Kidney glomerular epithelial cell (primary cell): ENCODE measurements around the gene ATP1B2.

Experiments used
- DNase-seq: peaks from one replicate; lab custom pipeline; 2025; lab: John Stamatoyannopoulos, UW

The ATP1B2 gene

DNA sequence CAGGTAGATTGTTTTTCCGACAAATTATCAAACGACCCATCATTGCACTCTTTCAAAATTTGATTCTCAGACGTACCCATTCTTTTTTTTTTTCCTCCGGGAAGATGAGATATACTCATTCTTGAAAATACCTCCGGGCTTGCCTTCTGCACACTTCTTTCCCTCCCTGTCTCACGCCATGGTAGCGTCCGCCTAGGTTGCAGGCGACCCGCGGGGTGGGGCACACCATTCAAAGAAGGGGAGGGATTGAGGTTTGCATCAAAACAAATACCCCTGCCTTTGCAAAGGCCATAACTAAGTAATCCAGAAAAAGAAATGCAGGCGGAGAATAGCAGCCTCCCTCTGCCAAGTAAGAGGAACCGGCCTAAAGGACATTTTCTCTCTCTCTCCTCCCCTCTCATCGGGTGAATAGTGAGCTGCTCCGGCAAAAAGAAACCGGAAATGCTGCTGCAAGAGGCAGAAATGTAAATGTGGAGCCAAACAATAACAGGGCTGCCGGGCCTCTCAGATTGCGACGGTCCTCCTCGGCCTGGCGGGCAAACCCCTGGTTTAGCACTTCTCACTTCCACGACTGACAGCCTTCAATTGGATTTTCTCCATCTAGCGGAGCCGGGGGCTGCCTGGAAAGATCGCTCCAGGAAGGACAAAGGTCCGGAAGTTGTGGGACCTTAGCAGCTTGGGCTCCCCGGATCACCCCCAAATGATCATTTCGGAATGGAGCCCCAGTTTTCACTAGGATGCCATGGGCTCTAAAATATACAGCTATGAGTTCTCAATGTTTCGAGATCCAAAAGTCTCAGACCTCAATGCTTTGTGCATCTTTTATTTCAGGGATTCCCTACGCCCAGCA is 35.7 kb downstream of the ATP1B2 start:
- DNase-seq = peak; percentile 90

DNA sequence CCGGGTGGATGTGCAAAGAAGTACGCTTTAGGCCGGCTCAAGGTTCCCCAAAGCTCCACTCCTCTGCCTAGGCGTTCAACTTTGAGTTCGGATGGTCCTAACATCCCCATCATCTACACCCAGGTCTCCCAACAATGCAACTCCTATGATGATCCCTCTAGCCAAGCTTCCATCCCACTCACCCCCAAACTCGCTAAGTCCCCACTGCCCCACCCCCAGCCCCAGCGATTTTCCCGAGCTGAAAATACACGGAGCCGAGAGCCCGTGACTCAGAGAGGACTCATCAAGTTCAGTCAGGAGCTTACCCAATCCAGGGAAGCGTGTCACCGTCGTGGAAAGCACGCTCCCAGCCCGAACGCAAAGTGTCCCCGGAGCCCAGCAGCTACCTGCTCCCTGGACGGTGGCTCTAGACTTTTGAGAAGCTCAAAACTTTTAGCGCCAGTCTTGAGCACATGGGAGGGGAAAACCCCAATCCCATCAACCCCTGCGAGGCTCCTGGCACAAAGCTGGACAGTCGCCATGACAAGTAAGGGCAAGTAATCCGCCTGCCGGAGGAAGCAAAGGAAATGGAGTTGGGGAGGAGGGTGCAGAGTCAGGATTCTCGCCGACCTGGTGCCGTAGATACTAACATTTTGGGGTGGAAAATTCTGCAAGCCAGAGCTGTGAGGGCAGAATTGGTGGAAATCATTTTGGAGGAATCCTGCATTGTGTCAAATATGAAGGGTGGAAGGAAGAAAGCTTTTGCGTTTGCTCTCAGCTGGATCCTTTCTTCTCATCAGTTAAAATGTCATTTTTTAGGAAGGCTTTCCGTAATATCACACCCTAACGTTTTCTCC is 36.6 kb downstream of the ATP1B2 start, which contains the start of gene TP53:
TSS of gene TP53 (minus strand) at position 419 of the 836 bp plus-strand sequence. CDS start 10,896 bp downstream, outside the sequence.
- DNase-seq = peak; percentile 93

GRCh38 chr17:7687908-7688807 is 37.4 kb downstream of the ATP1B2 start, which contains the start of gene WRAP53:
Gene WRAP53, plus strand, starts transcription at chr17:7688477. Its CDS starts 172 bp downstream, at chr17:7688649.
- peak; percentile 99 for DNase-seq

GRCh38 chr17:7688808-7689316 is 38.1 kb downstream of the ATP1B2 start:
- no peak for DNase-seq

- DNase-seq = no peak
Measured at GRCh38 chr17:7695586-7695985, 44.9 kb downstream of the ATP1B2 start.

DNA sequence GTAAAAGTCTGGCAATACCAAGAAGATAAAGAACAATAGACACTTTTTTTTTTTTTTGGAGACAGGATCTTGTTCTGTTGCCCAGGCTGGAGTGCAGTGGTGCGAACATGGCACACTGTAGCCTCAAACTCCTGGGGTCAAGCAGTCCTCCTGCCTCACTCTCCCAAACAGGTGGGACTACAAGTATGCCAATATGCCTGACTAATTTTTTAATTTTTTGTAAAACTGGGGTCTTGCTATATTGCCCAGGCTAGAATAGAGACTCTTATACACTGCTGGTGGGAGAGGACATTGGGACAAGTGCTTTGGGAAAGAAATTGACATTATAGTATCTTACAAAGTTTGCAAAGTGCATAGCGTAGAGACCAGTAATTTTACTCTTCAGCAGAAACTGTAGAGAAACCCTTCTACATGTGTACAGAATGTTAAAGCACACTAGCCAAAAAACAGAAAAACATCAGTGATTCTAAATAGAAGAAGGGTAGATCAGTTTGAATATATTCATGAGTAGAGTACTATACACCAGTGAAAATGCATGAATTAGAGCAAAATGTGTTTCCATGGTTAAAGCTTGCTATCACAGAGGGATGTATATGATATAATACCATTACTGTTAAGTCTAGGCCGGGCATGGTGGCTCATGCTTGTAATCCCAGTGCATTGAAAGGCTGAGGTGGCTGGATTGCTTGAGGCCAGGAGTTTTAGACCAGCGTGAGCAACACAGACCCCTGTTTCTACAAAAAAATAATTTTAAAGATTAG is 47.3 kb downstream of the ATP1B2 start:
- no peak for DNase-seq

DNA sequence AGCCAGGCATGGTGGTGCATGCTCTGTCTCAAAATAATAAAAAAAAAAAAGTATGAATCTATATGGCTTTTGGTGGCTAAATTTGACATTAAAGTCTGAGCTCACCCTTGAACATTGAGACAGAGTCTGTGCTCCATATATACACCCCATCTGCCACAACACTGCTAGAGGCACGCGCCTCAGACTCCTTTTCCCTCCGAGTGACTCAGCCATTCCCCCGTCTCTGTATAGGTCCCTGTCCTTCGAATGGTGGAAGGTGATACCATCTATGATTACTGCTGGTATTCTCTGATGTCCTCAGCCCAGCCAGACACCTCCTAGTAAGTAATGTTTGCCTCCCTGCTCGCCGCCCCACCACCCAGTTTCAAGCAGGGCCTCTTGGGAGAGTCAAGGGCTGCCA is 49.8 kb downstream of the ATP1B2 start:
- DNase-seq = no peak

- no peak for DNase-seq
Measured at GRCh38 chr17:7701681-7702080, 51.0 kb downstream of the ATP1B2 start.

GRCh38 chr17:7702776-7703175 is 52.0 kb downstream of the ATP1B2 start:
- no peak for DNase-seq

DNA sequence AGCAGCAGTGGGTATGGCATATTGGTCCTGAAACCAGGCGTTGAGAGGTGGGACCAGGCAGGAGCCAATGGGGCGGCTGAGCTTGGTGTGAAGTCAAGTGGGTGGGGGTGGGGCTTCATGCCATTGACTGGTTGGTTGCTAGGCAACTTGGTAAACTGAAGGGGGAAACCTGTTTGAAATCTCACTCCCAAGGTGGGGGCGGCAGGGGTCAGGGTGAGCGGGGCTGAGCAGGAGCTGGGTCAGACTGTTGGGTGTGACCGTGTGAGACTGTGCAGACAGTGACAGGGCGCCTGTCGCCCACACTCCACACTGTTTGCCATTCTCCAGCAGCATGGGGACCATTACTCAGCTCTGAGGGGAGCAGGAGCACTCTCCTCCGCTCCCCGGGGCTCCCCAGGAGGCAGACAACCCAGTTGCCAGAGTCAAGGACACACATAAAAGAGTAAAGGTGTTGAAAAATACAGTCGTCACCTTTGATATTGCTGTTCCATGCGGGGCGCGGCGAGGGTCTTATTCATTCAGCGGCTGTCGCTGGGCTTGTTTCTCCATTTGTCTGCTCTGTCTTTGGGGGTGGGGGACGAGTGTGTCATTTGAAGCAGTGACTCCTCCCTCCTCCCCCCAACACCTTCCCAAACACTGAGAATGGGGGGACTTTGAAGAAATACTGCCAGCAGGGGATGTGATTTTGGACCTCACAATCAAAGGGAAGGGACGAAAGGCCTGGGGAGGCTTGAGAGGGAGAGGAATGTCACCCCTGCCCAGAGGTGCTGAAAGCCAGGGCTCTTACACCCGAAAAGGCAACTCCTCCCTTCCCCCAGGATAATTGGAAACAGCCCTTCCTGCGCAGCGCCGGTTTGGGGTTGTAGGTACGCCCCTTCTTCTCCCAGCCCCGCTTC is 53.1 kb downstream of the ATP1B2 start:
- peak; percentile 17 for DNase-seq

- peak; percentile 11 for DNase-seq
Measured at GRCh38 chr17:7704601-7705268, 54.0 kb downstream of the ATP1B2 start, which contains the start of gene EFNB3. Gene EFNB3, plus strand, starts transcription at chr17:7705202. Its CDS starts 397 bp downstream, at chr17:7705599.

DNA sequence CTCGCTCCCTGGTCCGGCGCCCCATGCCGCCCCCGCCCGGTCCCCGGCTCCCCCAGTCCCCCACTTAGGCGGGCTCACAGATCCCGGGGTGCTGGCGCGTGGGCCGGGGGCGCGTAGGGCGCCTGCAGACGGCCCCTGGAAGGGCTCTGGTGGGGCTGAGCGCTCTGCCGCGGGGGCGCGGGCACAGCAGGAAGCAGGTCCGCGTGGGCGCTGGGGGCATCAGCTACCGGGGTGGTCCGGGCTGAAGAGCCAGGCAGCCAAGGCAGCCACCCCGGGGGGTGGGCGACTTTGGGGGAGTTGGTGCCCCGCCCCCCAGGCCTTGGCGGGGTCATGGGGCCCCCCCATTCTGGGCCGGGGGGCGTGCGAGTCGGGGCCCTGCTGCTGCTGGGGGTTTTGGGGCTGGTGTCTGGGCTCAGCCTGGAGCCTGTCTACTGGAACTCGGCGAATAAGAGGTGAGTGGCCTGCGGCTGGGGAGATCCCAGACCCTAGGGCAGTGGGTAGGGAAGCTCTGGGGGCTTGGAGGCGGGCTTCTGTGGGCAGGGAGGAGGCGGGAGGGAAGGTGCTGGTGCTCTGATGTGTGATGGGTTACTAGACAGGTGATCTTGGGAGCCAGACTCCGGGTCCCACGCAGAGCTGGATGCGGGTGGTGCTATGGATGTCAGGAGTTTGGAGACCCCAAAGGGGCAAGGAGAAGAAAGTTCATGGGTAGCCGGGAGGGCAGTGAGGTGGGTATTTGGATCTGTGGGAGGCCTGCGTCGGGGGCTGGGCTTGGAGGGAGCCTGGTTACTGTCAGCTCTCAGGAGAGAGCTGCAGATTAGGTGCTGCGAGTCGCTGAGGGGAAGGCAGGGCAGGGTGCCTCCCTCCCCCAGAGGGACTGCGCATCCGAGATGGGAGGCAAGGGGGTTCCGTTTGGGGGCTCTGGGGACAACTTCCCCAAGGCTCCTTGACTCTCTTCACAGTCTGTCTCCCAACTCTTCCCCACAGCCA is 54.8 kb downstream of the ATP1B2 start:
- DNase-seq = no peak

- DNase-seq = no peak
Measured at GRCh38 chr17:7706631-7707354, 56.1 kb downstream of the ATP1B2 start.
